GM18870 (cell line): ENCODE data around the gene PRPF38A.
"Not testable (repeated sequence)": the region's sequence is repeated elsewhere in the genome, so short reads cannot be mapped to it uniquely, and the experiment has no call there.

Experiments
- ATAC-seq: cut with Tn5 transposase; IDR thresholded peaks from one replicate; pipeline ENCODE4 v1.9.1; 2021; ENCODE audit warnings: moderate library complexity; ENCODE audit not compliant: unreplicated experiment

Gene PRPF38A, protein sequence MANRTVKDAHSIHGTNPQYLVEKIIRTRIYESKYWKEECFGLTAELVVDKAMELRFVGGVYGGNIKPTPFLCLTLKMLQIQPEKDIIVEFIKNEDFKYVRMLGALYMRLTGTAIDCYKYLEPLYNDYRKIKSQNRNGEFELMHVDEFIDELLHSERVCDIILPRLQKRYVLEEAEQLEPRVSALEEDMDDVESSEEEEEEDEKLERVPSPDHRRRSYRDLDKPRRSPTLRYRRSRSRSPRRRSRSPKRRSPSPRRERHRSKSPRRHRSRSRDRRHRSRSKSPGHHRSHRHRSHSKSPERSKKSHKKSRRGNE

DNA sequence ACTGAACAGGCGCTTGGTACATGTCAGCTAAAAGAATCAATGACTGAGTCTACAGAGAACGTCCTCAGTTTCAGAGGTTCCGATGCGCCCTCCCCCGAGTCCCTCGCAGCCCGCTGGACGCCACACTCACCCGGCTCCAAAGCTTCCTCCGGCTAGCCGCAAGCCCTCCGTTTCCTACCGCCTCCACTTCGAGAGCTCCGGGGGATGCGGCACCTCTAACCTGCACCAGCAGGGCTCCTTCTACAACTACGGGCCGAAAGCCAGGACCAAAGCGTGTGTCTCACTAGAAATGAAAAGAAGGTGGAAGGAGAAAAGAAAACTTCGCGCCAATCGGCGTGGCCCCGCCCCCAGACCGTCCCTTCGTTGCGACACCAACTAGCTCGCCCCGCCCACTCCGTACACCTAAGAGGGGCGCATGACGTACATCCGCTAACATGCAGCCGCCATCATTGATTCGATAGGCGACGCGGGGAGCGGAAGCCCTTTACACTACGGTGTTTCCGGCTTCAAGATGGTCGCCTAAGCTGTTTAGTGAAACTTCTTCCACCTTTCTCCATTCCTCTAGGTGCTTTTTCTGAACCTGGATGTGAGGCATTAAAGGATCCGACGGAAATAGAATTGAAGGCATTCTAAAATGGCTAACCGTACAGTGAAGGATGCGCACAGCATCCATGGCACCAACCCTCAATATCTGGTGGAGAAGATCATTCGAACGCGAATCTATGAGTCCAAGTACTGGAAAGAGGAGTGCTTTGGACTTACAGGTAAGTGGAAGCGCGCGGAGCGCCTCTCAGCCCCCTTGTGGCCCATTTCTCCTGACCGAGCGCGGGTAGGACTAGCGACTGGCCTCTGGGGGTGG lies at the start of gene PRPF38A, which contains the start of gene ORC1:
PRPF38A (plus strand) TSS at position 487 of the 859 bp plus-strand sequence; CDS start at position 635, 148 bp downstream.
ORC1 (minus strand) TSS at position 308 of the 859 bp plus-strand sequence. CDS start 2,200 bp downstream, outside the sequence.
- peak; percentile 84 for ATAC-seq

DNA sequence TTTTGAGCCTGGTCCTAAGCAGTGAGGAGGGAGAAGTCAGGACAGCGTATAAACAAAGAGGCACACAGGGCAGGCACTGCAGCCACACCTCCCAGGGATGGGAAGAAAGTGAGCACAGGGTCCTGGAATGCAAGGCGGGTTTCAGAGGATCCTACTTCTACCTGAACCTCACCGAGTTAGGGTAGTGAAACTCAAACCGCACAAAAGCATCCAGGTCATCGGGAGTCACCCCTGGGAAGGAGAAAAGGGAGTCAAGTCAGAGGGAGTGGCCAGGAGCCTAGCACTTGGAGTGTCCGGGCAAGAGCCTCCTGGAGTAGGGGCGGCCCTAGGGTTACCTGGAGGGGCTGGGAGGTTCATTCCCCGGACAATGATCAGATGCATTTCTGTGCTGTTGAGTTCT lies 49.0 kb upstream of the PRPF38A start:
- ATAC-seq = no peak

DNA sequence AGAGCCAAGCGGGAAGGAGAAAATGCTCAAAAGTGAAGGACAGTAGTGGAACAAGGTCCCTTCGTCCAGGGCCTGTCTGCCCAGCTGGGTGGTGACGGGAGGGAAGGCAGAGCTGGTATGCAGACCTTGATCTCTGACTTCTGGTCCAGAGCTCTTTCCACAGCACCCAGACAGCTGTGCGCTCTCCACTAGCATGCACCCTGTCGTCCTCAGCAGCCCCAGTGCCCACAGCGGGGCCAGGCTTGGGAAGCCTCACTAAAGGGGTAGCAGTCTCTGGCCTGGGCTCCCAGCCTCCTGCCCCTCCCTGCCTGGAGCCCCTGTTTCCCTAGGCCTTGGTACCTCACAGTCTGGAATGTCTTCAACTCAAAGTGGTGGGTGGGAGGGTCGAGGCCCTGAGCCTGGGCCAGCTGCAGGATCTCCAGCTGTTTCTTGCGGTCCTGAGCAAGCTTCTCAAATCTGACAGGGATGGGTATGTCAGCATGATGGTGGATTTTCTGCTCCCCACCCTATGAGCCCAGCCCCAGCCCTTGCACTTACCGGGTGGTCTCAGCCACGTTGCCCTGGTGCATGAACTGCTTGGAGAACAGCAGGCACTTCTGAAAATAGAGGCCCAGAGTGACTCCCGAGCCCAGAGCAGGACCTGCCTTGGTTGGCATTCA lies 48.4 kb upstream of the PRPF38A start:
- no peak for ATAC-seq

DNA sequence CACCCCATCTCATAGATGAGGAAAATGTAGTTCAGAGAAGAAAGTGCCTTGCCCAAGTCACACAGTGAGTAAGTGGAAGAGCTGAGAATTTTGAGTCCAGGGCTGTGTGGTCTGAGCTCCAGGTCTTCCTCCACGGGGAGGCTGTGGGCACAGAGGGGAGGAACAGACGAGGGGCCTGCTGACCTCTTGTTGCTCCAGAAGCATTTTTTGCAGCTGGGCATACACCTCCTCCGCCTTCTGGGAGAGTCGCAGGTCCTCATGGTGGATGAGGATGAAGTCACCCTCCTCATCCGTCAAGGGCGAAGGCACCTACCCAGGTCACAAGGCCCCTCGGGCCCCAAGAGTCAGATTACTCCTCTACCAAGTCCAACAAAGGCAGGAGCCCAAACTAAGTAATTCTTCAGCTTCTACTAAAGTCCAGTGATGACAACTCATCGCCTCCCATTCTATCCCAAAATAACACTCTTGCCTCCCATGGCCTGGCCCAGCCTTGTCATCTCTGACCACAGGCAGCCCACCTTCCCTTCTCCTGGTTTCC lies 47.5 kb upstream of the PRPF38A start:
- no peak for ATAC-seq

DNA sequence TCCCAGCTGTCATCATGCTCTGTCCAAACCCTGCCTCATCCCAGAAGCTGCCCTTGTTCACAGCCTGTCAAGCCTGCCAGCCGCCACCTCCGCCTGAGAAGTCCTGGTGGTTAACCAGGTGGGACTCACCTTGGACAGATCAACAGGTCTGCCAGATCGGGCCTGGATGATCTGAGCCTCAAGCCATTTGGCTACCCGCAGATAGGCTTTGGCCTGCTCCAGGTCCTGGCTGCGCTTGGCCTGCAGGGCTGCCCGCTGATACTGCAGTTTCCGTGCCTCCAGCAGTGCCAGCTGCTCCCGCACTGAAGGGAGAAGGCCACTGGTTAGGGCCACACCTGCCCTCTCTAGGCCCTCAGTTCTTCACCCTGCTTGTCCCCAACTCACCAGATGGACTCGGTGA lies 47.0 kb upstream of the PRPF38A start:
- ATAC-seq = no peak

DNA sequence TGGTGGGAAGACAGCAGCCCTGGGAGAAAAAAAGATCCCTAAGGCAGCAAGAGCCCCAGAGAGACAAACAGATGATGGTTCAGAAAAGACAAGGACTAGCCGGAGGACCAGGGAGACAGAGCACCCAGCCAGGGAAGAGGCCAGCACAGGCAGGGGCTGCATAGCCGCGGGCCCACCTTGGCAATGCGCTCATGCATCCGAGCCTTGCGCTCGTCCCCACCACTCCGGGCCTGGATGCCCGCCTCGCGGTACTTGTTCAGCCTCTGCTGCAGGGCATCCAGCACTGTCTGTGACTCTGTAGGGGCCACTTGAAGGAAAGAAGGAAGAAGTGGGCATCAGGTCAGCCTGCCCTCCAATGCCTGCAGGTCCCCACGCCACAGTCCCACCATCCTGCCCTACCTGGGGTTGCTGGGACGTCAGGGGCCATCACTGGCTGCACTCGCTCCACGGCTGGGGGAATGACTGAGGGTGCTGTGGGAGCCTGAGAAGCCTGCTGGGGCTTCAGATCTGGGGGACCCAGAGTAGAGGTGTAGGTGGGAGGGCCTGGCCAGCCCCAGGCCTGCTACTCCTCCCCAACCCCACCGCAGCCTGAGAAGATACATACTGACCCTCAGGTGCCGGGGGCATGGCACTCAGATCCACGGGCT lies 45.4 kb upstream of the PRPF38A start:
- ATAC-seq = no peak

DNA sequence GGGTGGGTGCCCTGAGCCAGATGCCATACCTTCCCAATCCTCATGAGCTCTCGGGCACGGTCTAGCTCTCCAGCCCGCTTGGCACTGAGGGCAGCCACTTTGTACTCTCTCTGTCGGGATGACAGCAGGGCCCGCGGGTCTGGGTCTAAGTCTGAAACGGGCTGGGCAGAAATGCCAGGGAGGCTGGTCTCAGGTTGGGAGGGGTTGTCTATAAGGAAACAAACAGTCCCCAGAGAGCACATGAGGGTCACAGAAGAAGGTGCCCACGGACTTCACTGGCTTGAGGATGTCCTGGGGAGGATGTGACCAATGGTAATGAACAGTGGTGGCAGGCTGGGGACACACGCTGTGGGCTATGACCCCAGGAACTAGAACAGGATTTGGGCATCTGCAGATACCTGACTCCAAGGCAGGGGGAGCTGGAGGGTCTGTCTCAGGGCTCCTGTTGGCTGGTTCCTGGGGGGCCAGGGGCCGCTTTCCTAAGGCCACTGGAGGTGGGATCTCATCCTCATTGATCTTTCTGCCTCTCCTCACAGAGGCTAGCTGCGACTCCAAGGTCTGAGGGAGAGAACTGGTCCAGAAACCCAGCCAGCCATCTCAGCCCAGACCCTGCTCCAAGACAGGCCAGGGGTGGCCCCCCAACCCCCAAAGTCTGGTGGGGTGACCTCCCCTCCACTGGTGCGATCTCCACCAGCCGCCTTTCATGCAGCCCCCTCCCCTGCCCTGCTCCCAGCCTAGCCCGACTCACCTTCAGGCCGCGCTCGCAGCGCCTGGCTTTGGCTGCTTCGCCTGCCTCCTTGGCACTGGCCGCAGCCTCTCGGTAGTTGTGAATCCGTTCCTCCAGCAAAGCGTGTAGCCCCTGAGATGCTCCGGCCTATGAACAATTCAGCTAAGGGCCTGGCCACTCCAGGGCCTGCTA lies 44.5 kb upstream of the PRPF38A start:
- ATAC-seq = no peak

DNA sequence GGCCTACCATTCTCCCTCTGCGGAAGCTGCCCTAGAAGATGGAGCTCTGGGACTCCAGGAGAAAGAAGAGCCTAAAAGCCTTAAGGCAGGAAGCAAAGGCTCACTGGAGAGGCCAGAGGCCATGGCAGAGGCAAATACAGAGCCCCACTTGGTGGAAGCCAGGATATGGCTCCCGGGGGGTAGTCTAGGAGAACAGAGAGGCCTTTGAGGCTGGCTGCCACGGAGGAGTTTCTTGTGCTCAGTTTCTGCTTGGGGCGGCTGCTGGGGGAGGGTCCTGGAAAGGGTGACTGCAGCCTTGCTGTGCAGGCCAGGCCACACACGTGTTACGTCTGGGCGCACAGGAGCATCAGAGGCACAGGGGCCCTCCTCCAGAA lies 43.8 kb upstream of the PRPF38A start:
- ATAC-seq = no peak

DNA sequence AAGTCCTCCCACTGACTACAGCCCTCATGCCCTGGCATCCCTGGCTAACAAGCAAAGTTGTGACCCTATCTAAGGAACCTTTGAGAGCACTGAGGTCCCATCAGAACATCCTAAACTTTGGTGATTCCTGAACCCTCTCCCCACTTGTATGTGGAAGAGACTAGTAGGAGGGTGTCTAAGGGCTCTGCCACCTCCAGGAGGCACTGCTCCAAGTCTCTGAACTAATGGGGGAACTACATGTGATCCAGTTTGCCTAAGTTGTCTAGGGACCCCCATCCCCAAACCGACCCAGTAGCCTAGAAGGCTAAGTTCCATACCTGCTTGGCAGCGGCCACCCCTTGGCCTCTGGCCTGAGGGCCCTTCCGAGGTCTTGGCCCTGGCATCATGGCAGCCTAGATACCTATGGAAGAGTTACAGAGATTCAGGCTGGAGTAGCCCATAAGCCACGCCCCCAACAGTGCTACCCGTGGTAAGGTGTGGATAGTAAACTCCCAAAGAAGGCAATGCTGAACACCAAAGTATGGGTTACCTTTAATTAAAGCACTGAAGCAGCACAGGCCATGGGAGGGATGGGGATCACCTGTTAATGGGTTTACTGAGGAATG lies 40.1 kb upstream of the PRPF38A start:
- ATAC-seq = no peak

DNA sequence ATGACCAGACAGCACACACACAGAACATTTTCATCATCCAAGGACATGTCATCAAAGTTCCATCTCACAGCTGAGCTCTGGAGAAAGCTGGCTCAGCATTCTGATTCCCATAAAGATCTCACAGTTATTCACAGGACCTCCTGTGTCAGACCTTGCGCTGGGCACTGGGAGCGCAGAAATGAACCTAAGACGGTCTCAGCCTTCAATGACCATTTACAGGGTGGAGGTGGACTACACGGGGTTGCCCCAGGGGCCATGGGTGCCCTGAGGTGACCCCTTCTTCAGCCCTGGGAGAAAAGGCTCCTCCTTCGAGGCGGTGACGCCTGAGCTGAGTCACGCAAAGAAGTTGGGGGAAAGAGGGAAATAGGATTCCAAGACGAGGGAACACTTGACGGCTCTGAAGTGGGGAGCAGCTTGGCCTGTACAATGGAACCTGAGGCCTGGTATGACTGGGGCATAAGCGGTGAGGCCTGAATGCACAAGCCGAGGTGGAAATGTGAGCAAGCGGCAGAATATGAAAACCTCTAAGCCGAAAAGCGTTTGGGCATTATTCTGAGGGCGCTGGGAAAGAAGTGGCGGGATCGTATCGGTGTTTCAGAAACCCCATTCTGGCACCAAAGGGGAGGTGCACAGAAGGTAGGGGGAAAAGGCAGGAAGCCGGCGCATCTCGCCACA lies 39.2 kb upstream of the PRPF38A start:
- no peak for ATAC-seq

DNA sequence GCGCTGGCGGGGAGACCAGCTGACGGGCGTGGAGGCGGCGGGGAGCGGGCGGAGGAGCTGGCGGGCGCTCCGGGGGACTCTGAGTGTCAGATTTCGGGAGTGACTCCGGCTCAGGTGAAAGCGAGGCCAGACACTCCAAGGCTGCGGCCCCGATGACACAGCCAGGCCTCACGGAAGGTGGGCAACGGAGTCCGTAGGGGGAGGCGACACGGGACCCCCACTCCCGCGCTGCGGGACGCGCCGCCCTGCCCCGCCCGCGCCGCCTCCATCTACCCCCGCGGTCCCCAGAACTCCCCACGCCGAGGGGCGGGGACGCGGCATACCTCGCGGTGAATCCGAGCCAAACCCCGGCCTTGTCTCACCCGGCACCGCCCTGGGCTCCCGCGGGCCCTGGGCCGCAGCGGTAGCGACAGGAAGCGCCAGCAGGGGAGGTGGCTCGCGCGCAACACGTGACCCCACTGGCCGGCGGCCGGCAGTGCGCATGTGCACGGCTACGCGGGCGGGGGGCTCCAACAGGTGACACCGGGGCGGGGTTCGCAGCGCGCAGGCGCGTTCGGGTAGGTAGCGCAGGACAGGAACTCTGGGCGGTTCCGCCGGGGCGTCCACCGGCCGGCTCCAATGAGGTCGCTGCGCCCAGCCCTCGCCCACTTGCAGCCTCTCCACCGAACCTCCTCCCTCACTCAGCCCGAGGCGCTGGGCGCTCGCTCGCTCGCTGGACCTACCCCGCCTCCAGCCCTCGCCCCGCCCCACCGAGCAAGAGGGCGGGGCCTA lies 38.5 kb upstream of the PRPF38A start, which contains the start of gene CC2D1B:
CC2D1B (minus strand) TSS at position 460 of the 771 bp plus-strand sequence. CDS start 1,585 bp downstream, outside the sequence.
- peak; percentile 72 for ATAC-seq

DNA sequence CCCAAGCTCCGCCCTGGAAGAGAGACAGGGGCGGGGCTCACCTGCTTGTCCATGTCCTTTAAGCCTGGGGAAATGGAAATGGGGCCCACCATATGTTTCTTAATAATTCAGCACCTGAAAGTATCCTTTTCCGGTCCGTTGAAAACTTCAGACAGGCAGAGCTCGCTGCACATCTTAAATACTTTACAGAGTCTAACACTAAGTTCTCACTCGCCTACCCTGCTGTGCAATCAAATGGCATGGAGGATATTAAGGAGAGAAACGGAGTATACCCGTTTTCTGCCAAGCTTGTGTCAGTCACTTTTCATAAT lies 37.9 kb upstream of the PRPF38A start:
- ATAC-seq = no peak

DNA sequence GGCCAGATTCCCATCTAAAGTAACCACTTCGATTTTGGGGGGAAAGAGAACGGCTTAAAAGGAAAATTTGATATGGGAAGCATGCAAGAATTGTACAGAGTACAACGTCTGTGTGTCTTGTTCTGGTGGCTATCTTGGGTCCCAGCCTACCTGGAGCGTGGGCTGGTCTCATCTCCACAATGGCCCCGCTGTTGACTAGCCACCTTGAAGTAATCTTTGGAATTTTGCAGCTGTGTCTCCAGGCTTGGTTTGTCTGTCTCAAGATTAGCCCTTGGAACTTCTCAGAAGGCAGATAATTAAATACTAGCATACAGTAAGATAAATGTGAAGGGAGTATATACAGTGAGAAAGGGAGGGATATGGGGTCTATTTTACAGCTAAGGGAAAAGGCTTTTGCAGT lies 37.1 kb upstream of the PRPF38A start:
- ATAC-seq = no peak

DNA sequence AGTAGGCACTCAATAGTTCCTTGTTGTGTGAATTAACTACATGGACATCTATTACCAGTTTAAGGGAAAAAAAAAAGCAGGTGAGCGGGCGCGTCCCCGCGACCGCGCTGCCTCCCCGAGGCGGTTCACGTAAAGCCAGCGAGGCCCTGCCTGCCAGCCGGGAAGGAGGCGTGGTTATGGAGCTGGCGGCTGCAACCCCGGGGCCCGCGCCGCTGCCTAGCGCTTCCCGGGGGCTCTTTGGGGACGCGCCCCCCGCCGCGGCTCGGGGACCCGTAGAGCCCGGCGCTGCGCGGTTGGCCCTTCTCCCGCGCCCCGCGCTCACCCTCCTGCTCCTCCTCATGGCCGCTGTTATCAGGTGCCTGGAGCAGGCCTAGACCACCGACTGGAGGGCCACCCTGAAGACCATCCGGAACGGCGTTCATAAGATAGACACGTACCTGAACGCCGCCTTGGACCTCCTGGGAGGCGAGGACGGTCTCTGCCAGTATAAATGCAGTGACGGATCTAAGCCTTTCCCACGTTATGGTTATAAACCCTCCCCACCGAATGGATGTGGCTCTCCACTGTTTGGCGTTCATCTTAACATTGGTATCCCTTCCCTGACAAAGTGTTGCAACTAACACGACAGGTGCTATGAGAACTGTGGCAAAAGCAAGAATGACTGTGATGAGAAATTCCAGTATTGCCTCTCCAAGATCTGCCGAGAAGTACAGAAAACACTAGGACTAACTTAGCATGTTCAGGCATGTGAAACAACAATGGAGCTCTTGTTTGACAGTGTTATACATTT lies 35.8 kb upstream of the PRPF38A start:
- no peak for ATAC-seq

DNA sequence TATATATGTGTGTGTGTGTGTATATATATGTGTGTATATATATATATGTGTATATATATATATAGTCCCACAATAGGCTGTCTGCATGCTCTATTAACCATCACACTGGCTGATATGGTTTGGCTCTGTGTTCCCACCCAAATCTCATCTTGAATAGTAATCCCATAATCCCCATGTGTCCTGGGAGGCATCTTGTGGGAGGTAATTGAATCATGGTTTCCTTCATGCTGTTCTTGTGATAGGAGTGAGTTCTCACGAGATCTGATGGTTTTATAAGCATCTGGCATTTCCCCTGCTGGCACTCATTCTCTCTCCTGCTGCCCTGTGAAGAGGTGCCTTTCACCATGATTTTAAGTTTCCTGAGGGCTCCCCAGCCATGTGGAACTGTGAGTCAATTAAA lies 34.6 kb upstream of the PRPF38A start:
- not testable (repeated sequence) for ATAC-seq

DNA sequence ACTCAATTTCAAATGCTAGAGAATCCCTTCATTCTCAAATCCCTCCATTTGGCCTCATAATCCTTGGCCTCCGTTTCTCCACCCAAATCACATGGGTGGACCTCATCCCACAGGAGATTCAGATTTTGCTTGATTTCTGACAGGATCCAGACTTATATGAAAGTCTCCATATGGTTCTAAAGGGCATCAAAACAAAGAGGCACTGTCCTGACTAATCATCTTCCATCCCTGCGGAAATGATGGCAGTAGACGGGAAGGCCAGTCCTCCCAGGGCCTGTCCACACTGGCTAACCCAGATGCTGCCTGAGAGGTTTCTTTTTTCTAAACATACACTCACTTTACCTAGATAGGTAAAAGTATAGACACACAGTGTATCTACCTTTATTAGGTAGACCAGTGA lies 19.0 kb upstream of the PRPF38A start:
- ATAC-seq = no peak

DNA sequence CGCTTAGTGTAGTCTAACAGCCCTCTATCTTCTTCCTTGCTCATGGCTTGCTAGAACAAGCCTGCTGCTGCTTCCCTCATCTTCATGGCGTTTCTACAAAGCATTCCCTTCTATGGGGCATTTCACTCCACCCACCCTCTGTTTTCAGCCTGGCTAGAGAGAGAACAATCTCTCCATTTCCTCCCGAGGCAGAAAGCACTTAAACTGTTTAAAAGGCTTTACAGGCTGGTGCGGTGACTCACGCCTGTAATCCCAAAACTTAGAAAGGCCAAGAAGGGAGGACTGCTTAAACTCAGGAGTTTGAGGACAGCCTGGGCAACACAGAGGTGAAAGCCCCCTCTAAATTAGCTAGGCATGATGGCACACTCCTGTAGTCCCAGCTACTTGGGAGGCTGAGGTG lies 17.9 kb upstream of the PRPF38A start:
- ATAC-seq = no peak
